HL-60/S4 (cell line): ENCODE results near the gene ATG13.

Experiments used
- in situ Hi-C: fragments of 300-500 bp; cut with MboI; formaldehyde crosslinking; loops from 2 replicates; pipeline ENCODE4 v1.14.3; 2022; ENCODE audit warnings: low sequenced_read_pairs

The ATG13 gene

GRCh38 chr11:46673713-46674462 lies 56.5 kb downstream of the ATG13 start:
- in situ Hi-C loops = no loop called here

GRCh38 chr11:46674463-46675287 lies 57.3 kb downstream of the ATG13 start:
- in situ Hi-C loops = no loop called here

DNA sequence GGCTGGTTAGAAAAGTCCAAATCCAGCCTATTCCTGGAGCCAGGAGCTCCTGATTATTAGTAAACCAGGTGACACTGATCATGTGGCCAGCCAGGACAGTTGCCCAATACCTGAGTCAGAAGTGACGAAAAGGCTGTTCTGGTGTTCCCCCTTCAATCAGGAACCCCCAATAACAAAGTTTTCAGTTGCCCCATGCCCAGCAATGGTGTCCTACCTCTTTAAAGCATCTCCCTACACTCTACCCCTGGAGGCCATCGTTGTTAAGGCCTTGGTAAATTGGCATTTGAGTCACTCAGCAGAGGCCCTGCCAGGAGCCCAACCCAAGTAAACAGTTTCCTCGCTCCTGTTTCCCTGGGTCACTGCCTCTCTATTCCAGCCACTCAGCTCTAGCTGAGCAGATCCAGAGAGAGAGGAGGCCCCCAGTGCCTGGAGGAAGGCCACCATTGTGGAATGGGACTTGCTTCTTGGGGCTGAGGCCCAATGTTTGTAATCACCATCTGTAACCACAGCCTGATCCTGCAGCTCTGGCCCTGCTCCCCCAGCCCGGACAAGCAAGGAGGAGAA lies 58.0 kb downstream of the ATG13 start:
- in situ Hi-C loops = no loop called here

DNA sequence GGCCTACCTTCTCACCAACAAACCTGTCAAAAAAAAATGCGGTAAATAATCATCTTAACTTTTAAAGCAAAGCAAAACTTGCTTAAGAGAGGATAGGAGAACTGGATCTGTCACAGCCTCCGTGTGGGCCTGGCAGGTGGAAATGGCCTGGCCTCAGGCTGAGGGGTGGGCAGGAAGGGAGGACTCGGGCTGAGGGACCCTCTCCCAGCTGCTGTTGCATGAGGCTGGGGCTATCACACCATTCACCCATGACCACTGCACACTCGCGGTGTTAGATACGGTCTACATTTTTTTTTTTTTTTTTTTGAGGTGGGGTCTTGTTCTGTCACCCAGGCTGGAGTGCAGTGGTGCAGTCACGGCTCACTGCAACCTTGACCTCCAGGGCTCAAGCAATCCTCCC lies 58.6 kb downstream of the ATG13 start:
- in situ Hi-C loops = no loop called here

DNA sequence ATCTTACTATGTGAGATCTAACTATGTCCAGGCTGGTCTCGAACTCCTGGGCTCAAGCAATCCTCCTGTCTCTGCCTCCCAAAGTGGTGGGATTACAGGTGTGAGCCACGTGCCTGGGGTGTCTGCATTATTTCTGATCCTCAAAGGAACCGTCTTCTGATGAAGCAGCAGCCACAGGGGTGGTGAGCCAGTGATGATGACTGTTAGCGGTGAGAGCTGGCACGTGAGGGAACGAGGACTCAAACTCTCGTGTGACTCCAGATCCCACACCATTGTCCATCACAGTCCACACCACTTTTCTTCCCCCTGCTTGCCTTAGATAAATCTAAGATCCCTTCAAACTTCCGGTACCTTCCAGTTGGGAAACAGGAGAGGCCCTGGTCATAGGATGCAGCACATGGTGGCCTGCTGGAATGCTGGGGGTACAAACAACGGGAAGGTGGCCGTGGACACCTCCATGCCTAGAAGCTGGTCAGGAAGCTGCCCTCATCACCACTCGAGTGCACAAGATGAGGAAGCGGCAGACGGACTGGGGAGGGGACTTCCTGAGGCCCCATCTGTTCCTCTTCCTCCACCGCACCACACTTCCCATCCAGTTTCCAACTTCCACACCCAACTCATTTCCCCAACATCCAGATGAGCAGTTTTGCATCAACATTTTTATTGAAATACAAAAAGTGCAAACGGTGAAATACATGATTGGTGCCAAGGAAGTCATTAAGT lies 59.2 kb downstream of the ATG13 start:
- in situ Hi-C loops = no loop called here

GRCh38 chr11:46677169-46677568 lies 59.8 kb downstream of the ATG13 start:
- in situ Hi-C loops = no loop called here

- in situ Hi-C loops = no loop called here
Measured at GRCh38 chr11:46677991-46678740, 60.8 kb downstream of the ATG13 start.

GRCh38 chr11:46678741-46679130 lies 61.4 kb downstream of the ATG13 start:
- in situ Hi-C loops = no loop called here

GRCh38 chr11:46679241-46680163 lies 62.1 kb downstream of the ATG13 start:
- in situ Hi-C loops = no loop called here

DNA sequence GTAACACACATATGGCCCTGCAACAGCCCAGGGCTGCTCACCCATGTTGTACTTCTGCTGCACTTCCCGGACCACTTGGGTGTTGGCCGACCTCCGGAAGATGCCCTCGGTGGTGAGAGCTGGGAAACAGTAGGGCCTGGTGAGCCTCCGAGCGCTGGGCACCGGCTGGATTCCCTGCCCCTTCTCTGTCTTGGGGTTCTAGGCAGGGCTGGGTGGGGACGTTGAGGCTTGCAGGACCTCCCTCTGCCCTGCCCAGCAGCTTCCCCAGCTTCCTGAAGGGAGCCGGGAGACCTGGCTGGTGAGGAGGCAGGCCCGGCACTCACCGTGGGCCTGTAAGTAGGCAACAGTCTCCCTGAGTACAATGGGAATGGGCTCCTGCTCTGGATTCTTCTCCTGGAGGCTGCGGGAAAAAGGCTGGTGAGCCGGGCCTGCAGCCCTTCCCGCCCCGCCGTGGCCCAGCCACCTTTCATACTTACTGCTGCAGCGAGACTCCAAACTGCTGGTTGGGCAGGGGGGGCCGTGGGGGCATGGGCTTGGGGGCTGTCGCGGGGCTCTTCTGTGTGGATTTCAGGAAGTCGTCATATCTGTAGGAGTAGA lies 62.9 kb downstream of the ATG13 start:
- in situ Hi-C loops = no loop called here

DNA sequence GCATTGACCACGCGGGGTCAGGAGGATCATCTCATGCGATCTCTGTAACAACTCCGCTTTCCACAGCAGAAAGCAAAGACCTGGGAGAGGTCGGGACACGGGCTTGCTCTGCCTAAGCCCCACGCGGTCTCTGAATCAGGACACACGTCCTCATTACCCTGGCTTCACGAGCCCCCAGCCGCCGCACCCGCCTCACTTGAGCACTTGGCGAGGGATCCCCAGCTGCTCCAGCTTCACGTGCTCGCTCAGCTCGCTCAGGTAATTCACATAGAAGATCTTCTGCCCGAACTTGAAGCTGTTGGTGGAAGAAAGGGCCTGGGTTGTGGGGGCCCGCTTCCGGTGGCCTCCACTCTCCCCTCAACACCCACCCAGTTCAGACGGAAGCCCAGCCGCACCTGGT lies 63.5 kb downstream of the ATG13 start:
- in situ Hi-C loops = no loop called here

GRCh38 chr11:46681814-46682213 lies 64.5 kb downstream of the ATG13 start:
- in situ Hi-C loops = no loop called here

GRCh38 chr11:46682773-46683752 lies 65.7 kb downstream of the ATG13 start:
- in situ Hi-C loops = no loop called here

DNA sequence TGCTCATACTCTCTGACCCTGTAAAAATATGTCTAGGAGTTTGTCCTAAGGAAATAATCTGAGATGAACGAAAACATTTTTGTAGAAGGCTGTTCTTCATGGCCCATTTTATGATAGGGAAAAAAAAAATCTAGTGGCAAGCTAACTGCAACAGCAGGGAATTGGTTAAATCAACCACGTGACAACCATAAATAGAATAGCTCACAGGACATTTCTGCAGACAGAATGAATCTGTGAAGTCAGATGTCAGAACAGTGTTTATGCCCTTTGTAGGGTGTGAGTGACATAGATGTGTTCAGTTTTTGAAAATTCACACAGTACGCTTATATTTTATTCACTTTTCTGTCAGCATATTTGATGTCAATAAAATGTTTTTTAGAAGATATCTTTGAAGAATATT lies 67.0 kb downstream of the ATG13 start:
- in situ Hi-C loops = no loop called here

- in situ Hi-C loops = no loop called here
Measured at GRCh38 chr11:46686886-46687795, 69.8 kb downstream of the ATG13 start.

- in situ Hi-C loops = no loop called here
Measured at GRCh38 chr11:46690702-46691101, 73.3 kb downstream of the ATG13 start.

GRCh38 chr11:46692450-46692849 lies 75.1 kb downstream of the ATG13 start:
- in situ Hi-C loops = no loop called here
